GM19455 (cell line): ENCODE results near the gene KRT72.
"Not testable (repeated sequence)": the region's sequence is repeated elsewhere in the genome, so short reads cannot be mapped to it uniquely, and the experiment has no call there.

ENCODE experiments used
- ATAC-seq: cut with Tn5 transposase; IDR thresholded peaks from one replicate; pipeline ENCODE4 v1.9.1; 2021; ENCODE audit not compliant: unreplicated experiment

Gene KRT72

DNA sequence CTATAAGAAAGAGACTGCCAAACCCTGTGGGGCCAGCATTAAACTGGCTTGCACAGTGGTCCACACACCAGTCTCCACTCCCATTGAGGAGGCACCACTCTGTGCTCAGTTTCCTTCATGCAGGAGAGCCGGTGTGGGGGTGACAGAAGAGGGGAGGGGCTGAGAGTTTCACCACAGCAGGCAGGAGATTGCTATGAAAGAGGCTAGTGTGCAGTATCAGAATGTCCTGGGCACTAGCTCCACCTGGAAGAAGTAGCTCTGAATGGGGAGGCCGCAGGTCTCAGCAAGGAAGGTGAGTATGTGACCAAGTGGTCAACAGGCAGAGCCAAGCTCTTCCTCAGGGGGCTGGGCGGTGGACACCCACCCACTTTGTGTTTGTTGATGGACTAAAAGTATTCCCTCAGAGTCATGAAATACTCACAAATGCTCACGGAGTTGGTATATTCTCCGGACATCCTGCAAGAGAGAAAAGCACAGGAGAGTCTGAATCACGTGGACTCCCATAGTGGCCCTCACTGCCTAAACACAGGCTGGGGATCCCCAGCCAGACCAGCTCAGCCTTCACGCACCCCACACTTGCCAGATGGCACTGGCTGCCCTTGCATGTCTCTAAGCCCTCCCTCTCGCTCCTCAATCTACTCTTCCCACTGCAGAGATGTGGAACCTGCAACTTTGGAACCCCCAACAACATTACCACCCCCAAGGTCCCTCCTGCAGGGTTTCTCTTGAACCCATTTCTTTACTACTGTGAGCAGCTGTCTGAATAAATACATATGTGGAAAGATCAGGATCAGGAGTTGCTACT, 7.8 kb upstream of the KRT72 start:
- no peak for ATAC-seq

DNA sequence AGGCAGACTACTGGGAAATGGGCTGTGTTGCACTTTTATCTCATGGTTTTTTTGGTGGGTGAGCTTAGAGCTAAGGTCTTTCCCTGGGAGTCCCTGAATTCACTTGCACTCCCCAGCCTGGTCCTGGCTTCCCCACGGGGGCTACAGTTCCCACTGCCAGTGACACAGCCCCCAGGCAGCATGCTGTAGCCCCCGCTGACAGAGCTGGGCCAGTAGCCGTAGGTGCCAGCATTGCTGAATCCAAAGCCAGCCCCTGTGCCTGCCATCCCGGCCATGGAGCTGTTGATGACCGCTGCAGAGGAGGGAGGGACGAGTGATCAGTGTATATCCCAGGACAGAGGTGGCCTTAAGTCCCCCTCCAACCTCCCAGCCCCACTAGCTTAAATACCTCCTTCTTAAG, 6.9 kb upstream of the KRT72 start:
- ATAC-seq, result no peak

GRCh38 chr12:52607314-52607713, 6.1 kb upstream of the KRT72 start:
- ATAC-seq, result no peak

DNA sequence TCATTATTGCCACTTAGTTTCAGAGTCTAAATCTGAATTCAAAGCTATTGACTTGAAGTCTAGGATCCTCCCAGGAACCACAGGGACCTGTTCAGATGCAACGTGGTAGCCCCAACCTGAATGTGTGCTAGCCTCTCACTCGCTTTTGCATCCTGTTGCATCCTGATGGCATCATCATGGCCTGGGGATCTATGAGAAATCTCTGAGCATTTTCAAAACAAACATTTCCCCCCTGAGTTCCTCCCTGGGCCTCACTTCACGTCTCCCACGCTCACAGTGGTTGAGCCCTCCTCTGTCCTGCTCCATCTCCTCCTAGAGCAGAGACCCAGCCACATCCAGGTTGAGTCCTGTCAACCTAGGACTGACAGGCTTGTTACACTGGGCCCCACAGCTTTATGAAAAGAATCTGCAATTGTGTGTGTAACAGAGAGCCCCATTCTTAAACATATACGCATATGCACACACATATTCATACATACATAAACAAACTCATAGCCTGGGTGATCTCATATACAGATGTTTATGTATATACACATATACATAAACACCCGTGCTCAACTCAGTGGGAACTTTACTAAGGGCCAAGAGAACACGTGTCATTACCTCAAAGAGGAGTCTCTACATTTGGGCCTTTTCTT, 5.4 kb upstream of the KRT72 start:
- no peak for ATAC-seq

DNA sequence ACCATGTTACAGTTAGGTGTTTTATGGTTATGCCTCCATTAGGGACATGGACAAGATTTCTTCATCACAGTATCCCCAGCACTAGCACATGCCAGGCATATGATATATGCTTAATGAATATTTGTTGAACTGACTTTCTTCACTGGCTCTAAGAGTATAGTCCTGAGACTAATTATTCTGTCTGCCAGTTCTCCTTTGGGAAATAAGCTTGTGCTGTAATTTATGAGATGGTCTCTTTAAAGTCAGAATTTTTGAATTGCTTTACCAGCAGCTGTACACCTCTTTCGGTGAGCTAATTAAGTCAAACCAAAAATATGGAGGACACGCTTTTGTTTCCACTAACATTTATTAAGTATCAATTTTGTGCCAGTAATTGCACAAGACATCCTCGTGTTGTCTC, 4.8 kb upstream of the KRT72 start:
- no peak for ATAC-seq

- ATAC-seq, result no peak
These were observed 4.3 kb upstream of the KRT72 start for GRCh38 chr12:52605542-52605941.

- ATAC-seq, result no peak
These were observed 3.6 kb upstream of the KRT72 start for GRCh38 chr12:52604859-52605258.

- ATAC-seq, result no peak
These were observed 2.1 kb upstream of the KRT72 start for GRCh38 chr12:52603314-52603713.

DNA sequence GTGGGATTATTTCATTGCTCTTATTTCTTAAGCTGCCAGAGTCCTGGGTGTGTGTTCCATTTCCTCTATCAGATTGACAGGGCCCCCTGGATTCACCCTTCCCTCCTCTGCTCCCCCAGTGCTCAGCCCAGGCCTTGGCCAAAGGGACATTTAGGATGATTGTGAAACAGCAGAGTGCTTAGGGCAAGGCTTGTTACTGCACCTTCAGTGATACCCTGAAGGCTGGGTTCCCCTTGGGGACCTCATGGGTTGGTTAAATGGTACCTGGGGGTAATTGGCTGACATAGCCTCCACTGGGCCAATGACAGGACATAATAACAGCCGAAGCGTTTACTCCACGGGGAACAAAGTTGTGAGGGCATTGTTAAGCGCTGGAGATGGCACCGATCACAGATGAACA, 1.3 kb upstream of the KRT72 start:
- ATAC-seq, result no peak

- no peak for ATAC-seq
These were observed 408 bp upstream of the KRT72 start for GRCh38 chr12:52601671-52602070.

GRCh38 chr12:52600475-52600874, 788 bp downstream of the KRT72 start:
- ATAC-seq, result no peak

- ATAC-seq, result no peak
These were observed 1.2 kb downstream of the KRT72 start for GRCh38 chr12:52600071-52600470.

GRCh38 chr12:52598966-52599365, 2.3 kb downstream of the KRT72 start:
- ATAC-seq, result no peak

GRCh38 chr12:52594237-52594636, 7.0 kb downstream of the KRT72 start:
- not testable (repeated sequence) for ATAC-seq

DNA sequence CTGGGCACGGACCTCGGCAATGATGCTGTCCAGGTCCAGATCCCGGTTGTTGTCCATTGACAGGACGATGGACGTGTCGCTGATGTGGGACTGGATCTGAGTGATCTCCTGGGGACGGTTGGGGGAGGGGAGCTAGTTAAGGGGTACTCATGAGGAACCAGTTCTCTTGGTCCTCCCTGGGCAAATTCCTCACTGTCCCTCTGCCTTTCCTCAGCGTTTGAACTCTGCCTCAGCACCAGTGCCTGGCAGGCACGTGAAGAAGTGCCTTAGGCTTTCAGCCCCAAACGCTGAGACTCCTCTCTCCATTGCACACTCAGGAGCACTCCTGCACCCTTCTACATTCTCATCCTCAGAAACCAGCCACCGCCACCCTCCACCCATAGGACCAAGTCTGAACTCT, 9.7 kb downstream of the KRT72 start:
- no peak for ATAC-seq

DNA sequence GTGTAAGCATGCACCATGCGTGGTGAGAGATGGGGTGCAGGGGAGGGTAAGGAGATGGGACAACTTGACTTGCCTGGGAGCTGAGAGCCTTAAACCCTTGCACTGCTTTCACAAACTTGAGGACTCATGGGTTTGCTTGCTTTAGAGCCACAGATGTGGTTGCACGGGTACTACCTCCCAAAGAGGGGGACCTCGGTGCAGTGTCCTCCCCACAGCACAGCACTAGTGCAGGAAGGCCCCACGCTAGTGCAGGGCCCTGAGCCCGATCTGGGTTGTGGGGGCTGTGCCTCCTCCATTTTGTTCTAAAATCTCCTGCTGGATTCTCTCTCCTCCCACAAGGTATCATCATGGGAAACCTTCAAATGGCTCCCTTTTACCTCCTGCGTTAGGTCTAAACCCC, 11.2 kb downstream of the KRT72 start:
- ATAC-seq, result no peak

GRCh38 chr12:52587563-52587962, 13.7 kb downstream of the KRT72 start:
- no peak for ATAC-seq

DNA sequence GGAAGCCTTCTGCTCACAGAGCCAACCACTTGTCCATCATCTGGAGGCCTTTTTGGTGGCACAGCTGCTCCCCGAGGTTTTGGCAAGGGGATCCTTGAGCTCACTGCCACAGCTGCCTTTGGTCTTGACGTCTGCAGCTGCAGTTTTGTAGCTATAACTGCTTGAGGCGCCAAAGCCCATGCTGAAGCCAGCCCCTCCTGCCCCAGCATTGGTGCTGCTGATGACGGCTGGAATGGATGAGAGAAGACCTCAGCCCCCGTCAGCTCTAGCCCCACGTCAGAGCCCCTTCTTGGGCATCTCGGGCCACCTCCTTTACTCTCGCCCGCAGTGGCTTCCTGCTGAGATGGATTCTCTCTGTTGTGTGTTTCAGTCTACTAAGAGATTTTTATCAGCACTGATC, 15.3 kb downstream of the KRT72 start:
- no peak for ATAC-seq

DNA sequence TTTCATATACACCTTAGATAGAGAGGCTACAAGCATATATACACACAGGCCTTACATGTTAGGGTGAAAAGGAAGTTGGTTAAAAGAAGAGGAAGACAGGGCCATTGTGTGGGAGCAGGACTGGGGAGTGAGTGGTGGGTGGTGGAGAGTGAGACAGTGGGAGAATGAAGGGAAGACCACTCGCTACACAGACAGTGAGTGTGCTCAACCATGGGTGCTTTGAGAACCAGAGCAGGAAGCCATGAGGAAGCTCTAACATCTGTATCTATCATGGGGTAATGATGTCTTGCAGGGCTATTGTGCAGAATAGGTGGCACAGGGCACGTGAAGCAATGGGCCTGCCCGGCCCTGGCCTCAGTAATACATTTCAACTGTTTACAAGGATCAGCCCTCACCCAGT, 16.2 kb downstream of the KRT72 start:
- ATAC-seq, result no peak

GRCh38 chr12:52584156-52584682, 17.0 kb downstream of the KRT72 start:
- ATAC-seq, result no peak

DNA sequence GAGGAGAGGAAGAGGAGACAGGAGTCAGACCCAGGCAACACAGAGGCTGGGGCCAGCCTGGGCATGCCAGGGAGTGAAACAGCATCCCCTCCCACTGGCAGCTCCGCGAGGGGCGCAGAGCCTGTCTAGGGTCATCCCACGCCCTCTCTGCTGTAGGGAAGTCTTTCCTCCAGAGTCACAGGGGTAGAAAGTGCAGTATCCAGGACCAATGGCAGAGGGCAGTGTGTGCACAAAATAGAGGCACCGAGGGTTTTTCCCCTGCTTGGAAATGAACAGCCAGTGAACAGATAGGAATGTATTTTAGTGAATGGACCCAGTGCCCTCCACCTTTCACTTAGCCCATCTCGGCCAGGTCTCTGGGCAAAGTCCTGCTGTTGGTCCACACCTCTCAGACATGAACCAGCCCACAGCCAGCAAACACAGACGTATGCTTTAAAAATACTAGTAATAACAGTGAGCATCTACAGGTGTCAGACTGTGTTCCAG, 18.2 kb downstream of the KRT72 start:
- ATAC-seq, result no peak

GRCh38 chr12:52582486-52582885, 18.8 kb downstream of the KRT72 start:
- no peak for ATAC-seq
